Stomach smooth muscle (tissue), 2 donors: Measurements from ENCODE around the gene TRIP4.
"Not testable (repeated sequence)": the region's sequence is repeated elsewhere in the genome, so short reads cannot be mapped to it uniquely, and the experiment has no call there.

Source experiments
- H3K27ac ChIP-seq: one replicate; pipeline ENCODE4 v1.7.0; 2013; ENCODE audit warnings: mild to moderate bottlenecking, low read length, inconsistent platforms
- H3K27me3 ChIP-seq, 2 donors: one replicate each; pipeline ENCODE4 v1.7.0; 2013; ENCODE audit warnings: low read length in 2 of 2; ENCODE audit not compliant: insufficient read depth in 2 of 2, control insufficient read depth in 1 of 2
- H3K36me3 ChIP-seq, 2 donors: one replicate each; pipeline ENCODE4 v1.7.0; 2013; ENCODE audit warnings: low read length in 2 of 2; ENCODE audit not compliant: control insufficient read depth in 2 of 2, insufficient read depth in 2 of 2
- H3K4me1 ChIP-seq: one replicate; pipeline ENCODE4 v1.7.0; 2013; ENCODE audit warnings: low read length; ENCODE audit not compliant: control insufficient read depth, insufficient read depth
- H3K4me3 ChIP-seq, 2 donors: one replicate each; pipeline ENCODE4 v1.7.0; 2013; ENCODE audit warnings: low read length in 2 of 2
- H3K9ac ChIP-seq, 2 donors: one replicate each; pipeline ENCODE4 v1.7.0; 2013; ENCODE audit warnings: low read length in 2 of 2, mild to moderate bottlenecking in 1 of 2
- H3K9me3 ChIP-seq, 2 donors: one replicate each; pipeline ENCODE4 v1.7.0; 2013; ENCODE audit warnings: low read length in 2 of 2; ENCODE audit not compliant: control insufficient read depth in 2 of 2
- donor health status: healthy.
- donor health status: Pancreatic carcinoma.

Gene TRIP4

GRCh38 chr15:64355348-64355943, 32.2 kb upstream of the TRIP4 start:
- Histone ChIP-seq H3K9ac (peak overlapping the region; percentile 76 to 80), H3K27me3 (no peaks in the 10 kb centered on the region), H3K4me1 (peaks cover 3% of the 10 kb centered on the region), H3K27ac (peak overlapping the region; percentile 46), H3K36me3 (no peaks in the 10 kb centered on the region), H3K9me3 (no peaks in the 10 kb centered on the region), H3K4me3 (peak overlapping the region; percentile 75 to 92)

DNA sequence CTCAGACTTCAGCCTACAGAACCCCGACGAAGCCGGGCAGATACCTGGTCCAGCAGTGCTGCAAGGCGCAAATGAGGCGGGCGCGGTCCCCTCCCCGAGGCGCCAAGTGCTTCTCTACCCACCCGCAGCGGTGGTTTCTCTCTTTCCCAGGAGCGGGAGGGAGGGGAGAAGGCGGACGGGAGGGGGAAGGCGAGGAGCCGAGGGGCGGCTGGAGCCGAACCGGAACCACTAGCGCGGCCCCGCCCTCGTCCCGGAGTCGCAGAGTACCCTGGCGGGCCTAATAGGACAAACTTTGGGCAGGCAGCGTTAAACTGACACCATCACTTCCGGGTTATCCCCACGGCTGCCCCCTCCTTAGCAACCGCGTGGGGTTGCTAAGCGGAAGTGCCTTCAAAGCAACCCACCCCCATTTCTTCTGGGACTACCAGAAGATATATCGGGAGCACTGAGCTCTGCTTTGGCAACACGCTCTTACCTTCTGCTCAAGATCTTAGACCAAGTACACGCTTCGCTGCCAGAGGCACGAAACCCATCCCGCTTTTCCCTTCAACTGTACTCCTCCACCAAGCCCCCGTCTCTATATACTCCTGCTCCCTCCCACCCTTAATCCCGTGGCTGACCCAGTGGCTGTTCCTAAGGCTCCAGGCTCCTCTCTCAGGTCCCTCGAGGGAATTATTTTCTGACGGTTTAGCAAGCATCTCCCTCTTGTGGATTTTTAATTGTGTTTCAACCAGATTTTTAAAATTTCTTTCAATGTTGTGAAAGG, 31.5 kb upstream of the TRIP4 start, which contains the start of gene CSNK1G1:
Gene CSNK1G1 (minus strand): TSS at position 230 of the 766 bp plus-strand sequence. CDS start 55,674 bp downstream, outside the sequence.
- no peaks in the 10 kb centered on the region for H3K9me3 ChIP-seq
- no peaks in the 10 kb centered on the region for H3K36me3 ChIP-seq
- peaks cover 3% of the 10 kb centered on the region for H3K4me1 ChIP-seq
- H3K9ac ChIP-seq = peak within 1 kb of the TSS; percentile 80 to 81
- H3K27ac ChIP-seq = peak within 1 kb of the TSS; percentile 46
- no peaks in the 10 kb centered on the region for H3K27me3 ChIP-seq
- H3K4me3 ChIP-seq = peak within 1 kb of the TSS; percentile 75 to 92

DNA sequence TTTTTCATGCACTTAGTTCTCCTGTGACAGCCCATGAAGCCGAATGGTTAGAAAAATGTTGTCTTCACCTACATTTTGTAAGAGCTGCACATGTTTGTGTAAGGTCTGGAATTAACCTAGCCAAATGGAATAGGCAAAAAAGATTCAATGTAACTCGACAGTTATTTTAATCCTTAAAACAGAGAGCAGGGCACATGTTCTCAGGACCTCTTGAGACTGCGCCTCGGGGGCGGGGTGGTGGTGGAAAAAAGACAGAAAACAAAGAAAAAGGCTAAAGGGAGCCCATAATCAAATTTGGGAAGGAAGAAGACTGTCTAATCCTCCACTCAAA, 31.0 kb upstream of the TRIP4 start:
- no peaks in the 10 kb centered on the region for H3K36me3 ChIP-seq
- peaks cover 3% of the 10 kb centered on the region for H3K4me1 ChIP-seq
- no peaks in the 10 kb centered on the region for H3K27me3 ChIP-seq
- peak overlapping the region; percentile 75 to 92 for H3K4me3 ChIP-seq
- H3K27ac ChIP-seq = no peak overlapping the region
- H3K9me3 ChIP-seq = no peaks in the 10 kb centered on the region
- H3K9ac ChIP-seq = peak overlapping the region; percentile 12 to 81

- Histone ChIP-seq H3K27me3 (no peaks in the 10 kb centered on the region), H3K9ac (no peak overlapping the region), H3K4me3 (no peak overlapping the region), H3K4me1 (peaks cover 3% of the 10 kb centered on the region), H3K9me3 (no peaks in the 10 kb centered on the region), H3K36me3 (no peaks in the 10 kb centered on the region), H3K27ac (no peak overlapping the region)
Measured at GRCh38 chr15:64361259-64361658, 26.4 kb upstream of the TRIP4 start.

GRCh38 chr15:64369078-64369607, 18.5 kb upstream of the TRIP4 start:
- H3K27me3 ChIP-seq = no peaks in the 10 kb centered on the region
- H3K9ac ChIP-seq = no peak overlapping the region
- H3K27ac ChIP-seq = no peak overlapping the region
- no peaks in the 10 kb centered on the region for H3K4me1 ChIP-seq
- no peaks in the 10 kb centered on the region for H3K9me3 ChIP-seq
- H3K36me3 ChIP-seq = no peaks in the 10 kb centered on the region
- H3K4me3 ChIP-seq = no peak overlapping the region

DNA sequence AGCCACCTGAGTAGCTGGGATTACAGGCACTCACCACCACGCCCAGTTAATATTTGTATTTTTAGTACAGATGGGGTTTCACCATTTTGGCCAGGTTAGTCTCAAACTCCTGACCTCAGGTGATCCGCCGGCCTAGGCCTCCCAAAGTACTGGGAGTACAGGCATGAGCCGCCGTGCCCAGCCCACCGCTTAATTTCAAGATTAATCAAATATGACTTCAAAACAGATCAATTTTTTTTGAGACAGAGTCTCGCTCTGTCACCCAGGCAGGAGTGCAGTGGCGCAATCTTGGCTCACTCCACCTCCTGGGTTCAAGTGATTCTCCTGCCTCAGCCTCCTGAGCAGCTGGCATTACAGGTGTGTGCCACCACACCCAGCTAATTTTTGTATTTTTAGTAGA, 16.3 kb upstream of the TRIP4 start:
- not testable (repeated sequence) for H3K36me3 ChIP-seq, H3K4me1 ChIP-seq, H3K9ac ChIP-seq, H3K27me3 ChIP-seq, H3K9me3 ChIP-seq, H3K27ac ChIP-seq, H3K4me3 ChIP-seq

GRCh38 chr15:64373360-64373759, 14.3 kb upstream of the TRIP4 start:
- Histone ChIP-seq H3K36me3 (no peaks in the 10 kb centered on the region), H3K4me1 (no peaks in the 10 kb centered on the region), H3K4me3 (no peak overlapping the region), H3K27ac (no peak overlapping the region), H3K9ac (no peak overlapping the region), H3K9me3 (no peaks in the 10 kb centered on the region), H3K27me3 (no peaks in the 10 kb centered on the region)

- Histone ChIP-seq H3K27me3 (no peaks in the 10 kb centered on the region), H3K36me3 (no peaks in the 10 kb centered on the region), H3K4me1 (peaks cover 8% of the 10 kb centered on the region), H3K9ac (no peak overlapping the region), H3K4me3 (no peak overlapping the region), H3K9me3 (no peaks in the 10 kb centered on the region), H3K27ac (no peak overlapping the region)
Measured at GRCh38 chr15:64379216-64379960, 8.2 kb upstream of the TRIP4 start.

- not testable (repeated sequence) for H3K9me3 ChIP-seq, H3K27me3 ChIP-seq, H3K9ac ChIP-seq, H3K27ac ChIP-seq, H3K4me1 ChIP-seq, H3K36me3 ChIP-seq
- peak overlapping the region in 1 of 2 donors; percentile 80 for H3K4me3 ChIP-seq
Measured at GRCh38 chr15:64380130-64380870, 7.3 kb upstream of the TRIP4 start.

DNA sequence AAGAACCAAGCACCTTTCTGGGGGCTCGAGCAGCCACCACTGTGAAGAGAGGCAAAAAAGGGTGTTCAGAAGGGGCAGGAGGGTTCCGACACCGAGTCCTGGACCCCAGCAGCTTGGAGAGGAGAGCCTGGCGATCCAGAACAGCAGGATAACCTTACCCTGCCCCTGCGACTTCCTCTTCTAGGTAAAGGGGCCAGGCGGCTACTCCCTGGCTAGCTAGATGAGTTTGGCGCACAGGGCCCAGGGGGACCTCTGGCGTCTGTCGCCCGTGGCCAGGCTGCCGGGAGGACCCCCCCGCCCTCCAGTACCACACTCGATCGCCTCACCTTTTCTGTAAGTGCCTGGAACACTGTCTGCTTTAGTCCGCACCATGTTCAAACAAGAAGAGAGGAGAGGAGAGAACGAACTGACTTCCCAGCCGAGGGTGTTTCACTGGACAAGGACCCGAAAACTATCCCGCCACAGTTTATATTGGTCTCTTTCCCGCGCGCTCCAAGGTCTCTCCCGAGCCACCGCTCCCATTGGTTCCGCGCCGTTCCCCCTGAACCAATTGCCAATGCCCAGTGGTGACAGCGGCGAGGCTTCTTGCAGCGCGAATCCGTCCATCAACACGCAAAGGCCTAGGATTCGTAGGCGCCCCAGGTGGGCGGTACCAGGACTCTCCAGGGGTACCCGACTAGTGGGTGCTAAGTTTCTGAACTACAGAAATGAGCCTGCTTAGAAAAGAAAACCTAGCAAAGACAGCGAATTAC, 6.5 kb upstream of the TRIP4 start, which contains the start of gene PCLAF:
Gene PCLAF (minus strand): TSS at position 442 of the 752 bp plus-strand sequence. CDS start 70 bp downstream, at position 372.
- Histone ChIP-seq H3K27ac (no peak within 1 kb of the TSS), H3K27me3 (no peaks in the 10 kb centered on the region), H3K9me3 (no peaks in the 10 kb centered on the region), H3K4me1 (peaks cover 8% of the 10 kb centered on the region), H3K9ac (peak within 1 kb of the TSS; percentile 51), H3K4me3 (peak within 1 kb of the TSS; percentile 72 to 80), H3K36me3 (no peaks in the 10 kb centered on the region)
